HG02973 (cell line): ENCODE measurements around the gene CDON.

Experiments
- ATAC-seq: cut with Tn5 transposase; IDR thresholded peaks from one replicate; pipeline ENCODE4 v1.9.1; 2021; ENCODE audit warnings: moderate library complexity; ENCODE audit not compliant: unreplicated experiment

The CDON gene

GRCh38 chr11:125945011-125945796, 117.5 kb downstream of the CDON start:
- ATAC-seq, result no peak

GRCh38 chr11:125944350-125945010, 118.2 kb downstream of the CDON start:
- ATAC-seq, result no peak

- ATAC-seq, result no peak
Observed at GRCh38 chr11:125943661-125944349, 118.9 kb downstream of the CDON start.

- no peak for ATAC-seq
Observed at GRCh38 chr11:125942771-125943428, 119.8 kb downstream of the CDON start.

- ATAC-seq, result no peak
Observed at GRCh38 chr11:125941619-125942611, 120.8 kb downstream of the CDON start.

- ATAC-seq, result no peak
Observed at GRCh38 chr11:125941267-125941618, 121.4 kb downstream of the CDON start.

- ATAC-seq, result no peak
Observed at GRCh38 chr11:125940145-125940544, 122.5 kb downstream of the CDON start.

GRCh38 chr11:125939081-125939521, 123.6 kb downstream of the CDON start:
- no peak for ATAC-seq

- no peak for ATAC-seq
Observed at GRCh38 chr11:125938418-125938817, 124.2 kb downstream of the CDON start.

GRCh38 chr11:125935618-125936199, 127.0 kb downstream of the CDON start:
- ATAC-seq, result no peak

- no peak for ATAC-seq
Observed at GRCh38 chr11:125935056-125935455, 127.6 kb downstream of the CDON start.

- ATAC-seq, result no peak
Observed at GRCh38 chr11:125934473-125934872, 128.2 kb downstream of the CDON start.

- ATAC-seq, result no peak
Observed at GRCh38 chr11:125933030-125933813, 129.4 kb downstream of the CDON start.

- no peak for ATAC-seq
Observed at GRCh38 chr11:125932301-125932700, 130.4 kb downstream of the CDON start.

GRCh38 chr11:125931668-125932067, 131.0 kb downstream of the CDON start:
- ATAC-seq, result no peak

- ATAC-seq, result no peak
Observed at GRCh38 chr11:125931116-125931515, 131.6 kb downstream of the CDON start.

GRCh38 chr11:125930076-125930450, 132.6 kb downstream of the CDON start:
- ATAC-seq, result no peak

- ATAC-seq, result no peak
Observed at GRCh38 chr11:125929445-125930075, 133.1 kb downstream of the CDON start.

GRCh38 chr11:125926682-125927081, 136.0 kb downstream of the CDON start:
- ATAC-seq, result no peak
